Muscle of leg (tissue), 11 donors: ENCODE measurements around the gene CDC73. TPM values are rescaled to one million over a fixed set of nuclear protein-coding genes. Genes with fewer than 3 reads are reported as not detected.

Experiments used
- DNase-seq: peaks from one replicate; pipeline ENCODE4 v3.0.0; 2013
- H3K27ac ChIP-seq: one replicate; pipeline ENCODE4 v1.5.1; 2013; ENCODE audit warnings: mild to moderate bottlenecking, low read length, control low read depth
- H3K27me3 ChIP-seq: one replicate; pipeline ENCODE4 v1.6.1; 2013; ENCODE audit warnings: low read length; ENCODE audit not compliant: control insufficient read depth, insufficient read depth
- H3K36me3 ChIP-seq: one replicate; pipeline ENCODE4 v1.6.1; 2013; ENCODE audit warnings: low read length; ENCODE audit not compliant: control insufficient read depth, insufficient read depth
- H3K4me1 ChIP-seq: one replicate; pipeline ENCODE4 v1.6.1; 2013; ENCODE audit warnings: low read length; ENCODE audit not compliant: control insufficient read depth, insufficient read depth
- H3K4me3 ChIP-seq: one replicate; pipeline ENCODE4 v1.5.1; 2013; ENCODE audit warnings: low read length, control low read depth
- H3K9me3 ChIP-seq: replicated peaks from 2 replicates; pipeline ENCODE4 v1.6.1; 2013; ENCODE audit warnings: low read depth, low read length; ENCODE audit not compliant: control insufficient read depth
- WGBS: methylation state at CpG from one replicate; pipeline ENCODE4 v1.1.5; 2013; ENCODE audit warnings: missing lambda C conversion rate; ENCODE audit not compliant: insufficient coverage; 5-methylcytosine and 5-hydroxymethylcytosine counted together
- polyA plus RNA-seq, 8 donors: library from polyadenylated mRNA; unstranded; fragments of 120-200 nt; gene quantifications; one replicate each; pipeline versions ENCODE4 v1.2.1 to v1.2.3, GENCODE V29; 2013; ENCODE audit warnings: inconsistent platforms in 1 of 8, low replicate concordance in 1 of 8; ENCODE audit not compliant: insufficient read length in 8 of 8, insufficient read depth in 1 of 8
- total RNA-seq: library from RNA; stranded (reverse); fragments of 120-200 nt; gene quantifications from one replicate; pipeline ENCODE4 v1.2.4, GENCODE V29; 2013

The CDC73 gene
- total and polyA plus RNA-seq, 9 donors, result 13.8 to 30.2 (median 25.9) TPM

DNA sequence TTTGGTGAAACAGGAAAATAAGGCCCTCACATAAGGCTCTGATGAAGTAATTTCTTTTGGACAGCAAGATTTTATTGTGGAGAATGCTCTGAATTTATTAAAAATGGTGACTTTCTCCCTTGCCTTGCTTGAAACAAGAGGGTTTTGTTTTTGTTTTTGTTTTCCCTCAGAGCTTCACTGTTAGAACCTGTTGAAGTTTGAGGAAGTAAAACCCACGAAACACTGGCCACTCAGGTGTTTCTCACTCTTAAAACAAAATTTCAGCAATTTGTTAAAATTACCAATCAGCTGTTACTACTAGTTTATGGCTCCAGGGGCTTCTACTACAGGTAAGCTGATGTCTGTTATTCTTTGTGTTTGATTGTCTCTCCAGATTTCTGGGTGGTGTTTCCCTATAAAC, 177.2 kb downstream of the CDC73 start:
- no peak overlapping the region for H3K4me3 ChIP-seq
- H3K9me3 ChIP-seq, result no peaks in the 10 kb centered on the region
- no CpG with 5 or more reads among the region's 1 CpG for WGBS
- no peaks in the 10 kb centered on the region for H3K36me3 ChIP-seq
- no peak overlapping the region for H3K27ac ChIP-seq
- no peaks in the 10 kb centered on the region for H3K27me3 ChIP-seq
- no peak for DNase-seq
- no peaks in the 10 kb centered on the region for H3K4me1 ChIP-seq

- H3K4me1 ChIP-seq, result no peaks in the 10 kb centered on the region
- H3K27ac ChIP-seq, result no peak overlapping the region
- DNase-seq, result no peak
- H3K4me3 ChIP-seq, result no peak overlapping the region
- WGBS, result no CpG with 5 or more reads among the region's 2 CpGs
- no peaks in the 10 kb centered on the region for H3K9me3 ChIP-seq
- H3K36me3 ChIP-seq, result no peaks in the 10 kb centered on the region
- no peaks in the 10 kb centered on the region for H3K27me3 ChIP-seq
These were observed 179.9 kb downstream of the CDC73 start for GRCh38 chr1:193301746-193302145.

- Histone ChIP-seq H3K27ac (no peak overlapping the region), H3K9me3 (no peaks in the 10 kb centered on the region), H3K4me3 (no peak overlapping the region), H3K36me3 (no peaks in the 10 kb centered on the region), H3K27me3 (no peaks in the 10 kb centered on the region), H3K4me1 (no peaks in the 10 kb centered on the region)
- no CpG with 5 or more reads among the region's 1 CpG for WGBS
- DNase-seq, result no peak
These were observed 182.0 kb downstream of the CDC73 start for GRCh38 chr1:193303849-193304248.

Other genes with a start within 250 kb of the CDC73 start
- 24.1 TPM for gene UCHL5, start 62.7 kb upstream of the CDC73 start, total RNA-seq
- 10 to 100 TPM; 24.0 to 40.9 (median 38.2) TPM for gene UCHL5, start 62.7 kb upstream of the CDC73 start, polyA plus RNA-seq
- gene RO60, start 62.4 kb upstream of the CDC73 start, total RNA-seq, result 67.3 TPM
- 10 to 100 TPM; 15.1 to 31.4 (median 25.0) TPM for gene RO60, start 62.4 kb upstream of the CDC73 start, polyA plus RNA-seq
- gene GLRX2, start 16.6 kb upstream of the CDC73 start, total RNA-seq, result 18.4 TPM
- 10 to 100 TPM; 11.8 to 15.3 (median 14.0) TPM for gene GLRX2, start 16.6 kb upstream of the CDC73 start, polyA plus RNA-seq
- 10.9 TPM for gene B3GALT2, start 64.6 kb downstream of the CDC73 start, total RNA-seq
- 10 to 100 TPM in 7 of 8 donors, 1 to 10 TPM in 1; 8.3 to 16.7 (median 15.4) TPM for gene B3GALT2, start 64.6 kb downstream of the CDC73 start, polyA plus RNA-seq